ENCODE data around the gene CFAP46.

The CFAP46 gene

DNA sequence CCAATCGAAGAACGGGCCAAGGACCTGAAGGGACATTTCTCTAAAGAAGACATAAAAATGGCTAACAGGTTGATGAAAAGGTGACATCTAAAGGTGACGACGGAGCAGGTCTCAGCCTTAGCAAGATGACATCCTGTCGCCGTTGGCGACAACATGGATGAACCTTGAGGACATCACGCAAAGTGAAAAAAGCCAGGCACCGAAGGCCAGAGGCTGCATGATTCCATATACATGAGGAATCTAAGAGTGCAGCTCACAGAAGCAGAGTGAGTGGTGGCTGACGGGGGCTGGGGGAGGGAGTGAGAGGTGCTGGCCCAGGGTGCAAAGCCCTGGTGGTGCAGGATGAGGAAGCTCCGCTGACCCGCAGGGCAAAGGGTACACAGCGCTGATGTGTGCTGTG, 122.3 kb downstream of the CFAP46 start:
- no peak for TF ChIP-seq SNAI2 (CRISPR knock-in tag; IDR thresholded peaks at IDR 0.05)
- TF ChIP-seq ZNF8 (CRISPR knock-in tag; IDR thresholded peaks at IDR 0.05): no peak
- TF ChIP-seq OSR1 (CRISPR knock-in tag; IDR thresholded peaks at IDR 0.05): no peak
- TF ChIP-seq, protein P1, sequence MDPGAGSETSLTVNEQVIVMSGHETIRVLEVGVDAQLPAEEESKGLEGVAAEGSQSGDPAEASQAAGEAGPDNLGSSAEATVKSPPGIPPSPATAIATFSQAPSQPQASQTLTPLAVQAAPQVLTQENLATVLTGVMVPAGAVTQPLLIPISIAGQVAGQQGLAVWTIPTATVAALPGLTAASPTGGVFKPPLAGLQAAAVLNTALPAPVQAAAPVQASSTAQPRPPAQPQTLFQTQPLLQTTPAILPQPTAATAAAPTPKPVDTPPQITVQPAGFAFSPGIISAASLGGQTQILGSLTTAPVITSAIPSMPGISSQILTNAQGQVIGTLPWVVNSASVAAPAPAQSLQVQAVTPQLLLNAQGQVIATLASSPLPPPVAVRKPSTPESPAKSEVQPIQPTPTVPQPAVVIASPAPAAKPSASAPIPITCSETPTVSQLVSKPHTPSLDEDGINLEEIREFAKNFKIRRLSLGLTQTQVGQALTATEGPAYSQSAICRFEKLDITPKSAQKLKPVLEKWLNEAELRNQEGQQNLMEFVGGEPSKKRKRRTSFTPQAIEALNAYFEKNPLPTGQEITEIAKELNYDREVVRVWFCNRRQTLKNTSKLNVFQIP (CRISPR knock-in tag; IDR thresholded peaks at IDR 0.05; ENCODE audit: borderline replicate concordance, low read depth): no peak
- TF ChIP-seq, protein P2, sequence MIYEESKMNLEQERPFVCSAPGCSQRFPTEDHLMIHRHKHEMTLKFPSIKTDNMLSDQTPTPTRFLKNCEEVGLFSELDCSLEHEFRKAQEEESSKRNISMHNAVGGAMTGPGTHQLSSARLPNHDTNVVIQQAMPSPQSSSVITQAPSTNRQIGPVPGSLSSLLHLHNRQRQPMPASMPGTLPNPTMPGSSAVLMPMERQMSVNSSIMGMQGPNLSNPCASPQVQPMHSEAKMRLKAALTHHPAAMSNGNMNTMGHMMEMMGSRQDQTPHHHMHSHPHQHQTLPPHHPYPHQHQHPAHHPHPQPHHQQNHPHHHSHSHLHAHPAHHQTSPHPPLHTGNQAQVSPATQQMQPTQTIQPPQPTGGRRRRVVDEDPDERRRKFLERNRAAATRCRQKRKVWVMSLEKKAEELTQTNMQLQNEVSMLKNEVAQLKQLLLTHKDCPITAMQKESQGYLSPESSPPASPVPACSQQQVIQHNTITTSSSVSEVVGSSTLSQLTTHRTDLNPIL (CRISPR knock-in tag; IDR thresholded peaks at IDR 0.05; ENCODE audit: low read depth): no peak
- no peak for TF ChIP-seq ZNF565 (CRISPR knock-in tag; conservative IDR thresholded peaks at IDR 0.05; ENCODE audit: low read depth)
- no peak for TF ChIP-seq CSDC2 (CRISPR knock-in tag; IDR thresholded peaks at IDR 0.05)
- no peak for TF ChIP-seq ZFP30 (CRISPR knock-in tag; IDR thresholded peaks at IDR 0.05)
- TF ChIP-seq ISL1 (CRISPR knock-in tag; IDR thresholded peaks at IDR 0.05): no peak
- no peak for TF ChIP-seq ZNF70 (CRISPR knock-in tag; IDR thresholded peaks at IDR 0.05)
- TF ChIP-seq RARB (CRISPR knock-in tag; IDR thresholded peaks at IDR 0.05): no peak
- TF ChIP-seq TOX (CRISPR knock-in tag; IDR thresholded peaks at IDR 0.05; ENCODE audit: borderline replicate concordance): no peak
- TF ChIP-seq GLIS3 (CRISPR knock-in tag; IDR thresholded peaks at IDR 0.05): no peak
- ATAC-seq: no peak

DNA sequence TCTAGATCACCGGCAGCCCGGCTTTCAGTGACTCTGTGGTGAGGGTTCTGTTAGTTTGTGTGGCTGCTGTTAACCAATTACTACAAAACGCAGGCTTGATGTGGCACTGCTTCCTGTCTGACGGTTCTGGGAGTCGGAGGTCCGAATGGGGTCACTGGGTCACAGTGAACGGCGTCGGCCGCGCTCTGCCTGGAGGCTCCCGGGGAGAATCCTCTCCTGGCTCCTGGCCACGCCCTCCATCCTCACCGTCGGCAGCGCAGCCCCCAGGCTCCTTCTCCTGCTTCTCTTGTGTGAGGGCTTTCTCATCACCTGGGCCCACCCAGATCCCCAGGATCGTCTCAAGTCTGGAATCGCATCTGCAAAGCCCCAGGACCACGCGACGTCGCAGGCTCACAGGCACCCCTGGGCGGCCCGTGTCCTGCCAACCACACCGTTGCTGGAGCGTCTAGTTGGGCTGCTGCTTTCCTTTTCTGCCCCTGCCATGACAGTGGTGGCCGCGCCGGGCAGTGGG, 124.6 kb downstream of the CFAP46 start:
- ATAC-seq: no peak
- TF ChIP-seq ZC3H10 (CRISPR knock-in tag; IDR thresholded peaks at IDR 0.05) (no peak), ZFP30 (CRISPR knock-in tag; IDR thresholded peaks at IDR 0.05) (no peak), ZNF8 (CRISPR knock-in tag; IDR thresholded peaks at IDR 0.05) (no peak), TCF4 (CRISPR knock-in tag; IDR thresholded peaks at IDR 0.05; ENCODE audit: borderline replicate concordance) (no peak), SNAI2 (CRISPR knock-in tag; IDR thresholded peaks at IDR 0.05) (no peak), ZNF565 (CRISPR knock-in tag; conservative IDR thresholded peaks at IDR 0.05; ENCODE audit: low read depth) (no peak), TOX (CRISPR knock-in tag; IDR thresholded peaks at IDR 0.05; ENCODE audit: borderline replicate concordance) (no peak), OSR1 (CRISPR knock-in tag; IDR thresholded peaks at IDR 0.05) (no peak)
- TF ChIP-seq, protein P3, sequence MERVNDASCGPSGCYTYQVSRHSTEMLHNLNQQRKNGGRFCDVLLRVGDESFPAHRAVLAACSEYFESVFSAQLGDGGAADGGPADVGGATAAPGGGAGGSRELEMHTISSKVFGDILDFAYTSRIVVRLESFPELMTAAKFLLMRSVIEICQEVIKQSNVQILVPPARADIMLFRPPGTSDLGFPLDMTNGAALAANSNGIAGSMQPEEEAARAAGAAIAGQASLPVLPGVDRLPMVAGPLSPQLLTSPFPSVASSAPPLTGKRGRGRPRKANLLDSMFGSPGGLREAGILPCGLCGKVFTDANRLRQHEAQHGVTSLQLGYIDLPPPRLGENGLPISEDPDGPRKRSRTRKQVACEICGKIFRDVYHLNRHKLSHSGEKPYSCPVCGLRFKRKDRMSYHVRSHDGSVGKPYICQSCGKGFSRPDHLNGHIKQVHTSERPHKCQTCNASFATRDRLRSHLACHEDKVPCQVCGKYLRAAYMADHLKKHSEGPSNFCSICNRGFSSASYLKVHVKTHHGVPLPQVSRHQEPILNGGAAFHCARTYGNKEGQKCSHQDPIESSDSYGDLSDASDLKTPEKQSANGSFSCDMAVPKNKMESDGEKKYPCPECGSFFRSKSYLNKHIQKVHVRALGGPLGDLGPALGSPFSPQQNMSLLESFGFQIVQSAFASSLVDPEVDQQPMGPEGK (CRISPR knock-in tag; IDR thresholded peaks at IDR 0.05; ENCODE audit: borderline replicate concordance): no peak
- TF ChIP-seq, protein P4, sequence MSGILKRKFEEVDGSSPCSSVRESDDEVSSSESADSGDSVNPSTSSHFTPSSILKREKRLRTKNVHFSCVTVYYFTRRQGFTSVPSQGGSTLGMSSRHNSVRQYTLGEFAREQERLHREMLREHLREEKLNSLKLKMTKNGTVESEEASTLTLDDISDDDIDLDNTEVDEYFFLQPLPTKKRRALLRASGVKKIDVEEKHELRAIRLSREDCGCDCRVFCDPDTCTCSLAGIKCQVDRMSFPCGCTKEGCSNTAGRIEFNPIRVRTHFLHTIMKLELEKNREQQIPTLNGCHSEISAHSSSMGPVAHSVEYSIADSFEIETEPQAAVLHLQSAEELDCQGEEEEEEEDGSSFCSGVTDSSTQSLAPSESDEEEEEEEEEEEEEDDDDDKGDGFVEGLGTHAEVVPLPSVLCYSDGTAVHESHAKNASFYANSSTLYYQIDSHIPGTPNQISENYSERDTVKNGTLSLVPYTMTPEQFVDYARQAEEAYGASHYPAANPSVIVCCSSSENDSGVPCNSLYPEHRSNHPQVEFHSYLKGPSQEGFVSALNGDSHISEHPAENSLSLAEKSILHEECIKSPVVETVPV (CRISPR knock-in tag; IDR thresholded peaks at IDR 0.05): no peak

DNA sequence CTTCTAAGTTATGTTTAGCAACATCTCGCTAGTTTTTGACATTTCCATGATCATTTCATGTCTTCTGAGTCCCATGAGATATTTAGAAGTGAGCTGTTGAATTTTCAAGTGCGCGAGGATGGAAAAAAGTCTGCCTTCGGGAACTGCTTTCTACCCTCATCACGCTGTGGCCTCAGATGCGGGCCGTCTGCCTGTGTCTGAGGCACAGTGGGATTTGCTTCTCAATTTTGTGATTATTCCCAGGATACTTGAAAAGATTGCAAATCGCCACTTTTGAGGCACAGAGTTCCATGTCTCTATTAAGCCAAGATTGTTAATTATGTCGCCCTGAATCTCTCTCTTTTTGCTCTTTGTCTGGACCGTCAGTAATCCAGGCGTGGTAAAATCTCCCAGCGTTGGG, 125.7 kb downstream of the CFAP46 start:
- ATAC-seq: no peak
- TF ChIP-seq, protein P4 (CRISPR knock-in tag; IDR thresholded peaks at IDR 0.05): no peak
- TF ChIP-seq, protein P5, sequence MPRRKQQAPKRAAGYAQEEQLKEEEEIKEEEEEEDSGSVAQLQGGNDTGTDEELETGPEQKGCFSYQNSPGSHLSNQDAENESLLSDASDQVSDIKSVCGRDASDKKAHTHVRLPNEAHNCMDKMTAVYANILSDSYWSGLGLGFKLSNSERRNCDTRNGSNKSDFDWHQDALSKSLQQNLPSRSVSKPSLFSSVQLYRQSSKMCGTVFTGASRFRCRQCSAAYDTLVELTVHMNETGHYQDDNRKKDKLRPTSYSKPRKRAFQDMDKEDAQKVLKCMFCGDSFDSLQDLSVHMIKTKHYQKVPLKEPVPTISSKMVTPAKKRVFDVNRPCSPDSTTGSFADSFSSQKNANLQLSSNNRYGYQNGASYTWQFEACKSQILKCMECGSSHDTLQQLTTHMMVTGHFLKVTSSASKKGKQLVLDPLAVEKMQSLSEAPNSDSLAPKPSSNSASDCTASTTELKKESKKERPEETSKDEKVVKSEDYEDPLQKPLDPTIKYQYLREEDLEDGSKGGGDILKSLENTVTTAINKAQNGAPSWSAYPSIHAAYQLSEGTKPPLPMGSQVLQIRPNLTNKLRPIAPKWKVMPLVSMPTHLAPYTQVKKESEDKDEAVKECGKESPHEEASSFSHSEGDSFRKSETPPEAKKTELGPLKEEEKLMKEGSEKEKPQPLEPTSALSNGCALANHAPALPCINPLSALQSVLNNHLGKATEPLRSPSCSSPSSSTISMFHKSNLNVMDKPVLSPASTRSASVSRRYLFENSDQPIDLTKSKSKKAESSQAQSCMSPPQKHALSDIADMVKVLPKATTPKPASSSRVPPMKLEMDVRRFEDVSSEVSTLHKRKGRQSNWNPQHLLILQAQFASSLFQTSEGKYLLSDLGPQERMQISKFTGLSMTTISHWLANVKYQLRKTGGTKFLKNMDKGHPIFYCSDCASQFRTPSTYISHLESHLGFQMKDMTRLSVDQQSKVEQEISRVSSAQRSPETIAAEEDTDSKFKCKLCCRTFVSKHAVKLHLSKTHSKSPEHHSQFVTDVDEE (CRISPR knock-in tag; IDR thresholded peaks at IDR 0.05): no peak
- TF ChIP-seq BACH2 (CRISPR knock-in tag; IDR thresholded peaks at IDR 0.05; ENCODE audit: borderline replicate concordance) (no peak), ZNF70 (CRISPR knock-in tag; IDR thresholded peaks at IDR 0.05) (no peak)

Data from SK-N-SH treated with all-trans-retinoic acid at 6 μM for 48 hours (cell line).